ENCODE data around the gene VAV1. TPM values are rescaled to one million over a fixed set of nuclear protein-coding genes. Genes with fewer than 3 reads are reported as not detected.
"Not testable (repeated sequence)": the region's sequence is repeated elsewhere in the genome, so short reads cannot be mapped to it uniquely, and the experiment has no call there.

VAV1 gene
- total RNA-seq, 4 donors from 2014 or later: 1.0 to 2.0 (median 1.4) TPM

- TF ChIP-seq, protein P1, sequence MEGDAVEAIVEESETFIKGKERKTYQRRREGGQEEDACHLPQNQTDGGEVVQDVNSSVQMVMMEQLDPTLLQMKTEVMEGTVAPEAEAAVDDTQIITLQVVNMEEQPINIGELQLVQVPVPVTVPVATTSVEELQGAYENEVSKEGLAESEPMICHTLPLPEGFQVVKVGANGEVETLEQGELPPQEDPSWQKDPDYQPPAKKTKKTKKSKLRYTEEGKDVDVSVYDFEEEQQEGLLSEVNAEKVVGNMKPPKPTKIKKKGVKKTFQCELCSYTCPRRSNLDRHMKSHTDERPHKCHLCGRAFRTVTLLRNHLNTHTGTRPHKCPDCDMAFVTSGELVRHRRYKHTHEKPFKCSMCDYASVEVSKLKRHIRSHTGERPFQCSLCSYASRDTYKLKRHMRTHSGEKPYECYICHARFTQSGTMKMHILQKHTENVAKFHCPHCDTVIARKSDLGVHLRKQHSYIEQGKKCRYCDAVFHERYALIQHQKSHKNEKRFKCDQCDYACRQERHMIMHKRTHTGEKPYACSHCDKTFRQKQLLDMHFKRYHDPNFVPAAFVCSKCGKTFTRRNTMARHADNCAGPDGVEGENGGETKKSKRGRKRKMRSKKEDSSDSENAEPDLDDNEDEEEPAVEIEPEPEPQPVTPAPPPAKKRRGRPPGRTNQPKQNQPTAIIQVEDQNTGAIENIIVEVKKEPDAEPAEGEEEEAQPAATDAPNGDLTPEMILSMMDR (IDR thresholded peaks at IDR 0.05): no peak
- no peak for TF ChIP-seq POLR2A (IDR thresholded peaks at IDR 0.05)
- intact Hi-C loops (cut with DNase I; ENCODE audit: low total_unique reads): no loop called here
- peak in 1 of 2 donors; percentile 66 for DNase-seq (ENCODE audit: low spot score in 2 of 2)
- no peak overlapping the region for H3K4me3 ChIP-seq (ENCODE audit: low read depth, poor library complexity, severe bottlenecking)
- WGBS, 2 donors: 62 to 65% methylated on average over 12 to 14 of the region's 14 CpGs
Observed at GRCh38 chr19:6828306-6828697, 55.8 kb downstream of the VAV1 start.

DNA sequence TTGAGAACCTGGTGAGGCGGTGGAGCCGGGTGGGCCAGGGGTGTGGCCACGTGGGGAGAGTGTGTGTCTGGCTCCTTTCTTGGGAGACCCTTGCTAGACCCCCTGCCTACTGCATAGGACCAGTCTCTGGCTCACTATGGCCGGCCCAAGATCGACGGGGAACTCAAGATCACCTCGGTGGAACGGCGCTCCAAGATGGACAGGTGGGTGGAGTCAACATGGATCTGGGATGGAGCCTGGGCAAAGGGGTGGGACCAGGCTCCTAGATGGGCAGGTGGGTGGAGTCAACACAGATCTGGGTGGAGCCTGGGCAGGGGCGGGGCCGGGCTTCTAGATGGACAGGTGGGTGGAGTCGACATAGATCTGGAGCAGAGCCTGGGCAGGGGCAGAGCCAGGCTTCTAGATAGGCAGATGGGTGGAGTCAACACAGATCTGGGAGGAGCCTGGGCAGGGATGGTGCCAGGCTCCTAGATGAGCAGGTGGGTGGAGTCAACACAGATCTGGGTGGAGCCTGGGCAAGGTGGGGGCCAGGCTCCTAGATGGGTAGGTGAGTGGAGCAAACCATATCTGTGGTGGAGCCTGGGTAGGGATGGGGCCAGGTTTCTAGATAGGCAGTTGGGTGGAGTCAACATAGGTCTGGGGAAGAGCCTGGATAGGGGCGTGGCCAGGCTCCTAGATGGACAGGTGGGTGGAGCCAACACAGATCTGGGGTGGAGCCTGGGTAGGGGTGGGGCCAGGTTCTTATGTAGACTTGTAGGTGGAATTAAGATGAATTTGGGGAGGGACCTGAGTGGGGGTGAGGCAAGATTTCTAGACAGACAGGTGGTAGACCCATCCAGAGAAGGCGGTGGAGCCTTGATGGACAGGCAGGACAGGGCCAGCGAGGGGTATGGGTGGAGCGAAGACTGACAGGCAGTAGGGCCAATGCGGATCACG, 56.5 kb downstream of the VAV1 start:
- intact Hi-C loops (cut with DNase I; ENCODE audit: low total_unique reads): no loop called here
- TF ChIP-seq POLR2A (IDR thresholded peaks at IDR 0.05): no peak
- H3K4me3 ChIP-seq (ENCODE audit: low read depth, poor library complexity, severe bottlenecking): no peak overlapping the region
- WGBS, 2 donors: 60 to 80% methylated on average over 18 of the region's 18 CpGs
- DNase-seq (ENCODE audit: low spot score in 2 of 2): peak in 1 of 2 donors; percentile 74

- 92 to 94% methylated on average over 15 of the region's 15 CpGs for WGBS, 2 donors
- intact Hi-C loops (cut with DNase I; ENCODE audit: low total_unique reads); H3K4me3 ChIP-seq (ENCODE audit: low read depth, poor library complexity, severe bottlenecking): not testable (repeated sequence)
- DNase-seq (ENCODE audit: low spot score in 2 of 2): peak in 1 of 2 donors; percentile 71
Observed at GRCh38 chr19:6829829-6830228, 57.3 kb downstream of the VAV1 start.

DNA sequence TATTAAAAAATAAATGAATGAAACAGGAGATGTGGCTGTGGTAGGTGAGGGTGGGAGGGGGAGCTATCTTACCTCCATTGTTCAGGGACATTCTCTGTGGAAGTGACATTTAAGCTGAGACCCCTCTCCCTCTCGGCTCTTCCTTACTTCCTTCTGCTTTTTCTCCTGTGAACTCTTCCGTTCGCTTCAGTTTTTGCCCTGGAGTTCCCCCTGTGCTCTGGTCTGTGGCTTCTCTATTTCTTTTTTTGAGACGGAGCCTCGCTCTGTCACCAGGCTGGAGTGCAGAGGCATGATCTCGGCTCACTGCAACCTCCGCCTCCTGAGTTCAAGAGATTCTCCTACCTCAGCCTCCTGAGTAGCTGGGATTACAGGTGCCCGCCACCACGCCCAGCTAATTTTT, 58.6 kb downstream of the VAV1 start:
- 78 to 82% methylated on average over 9 of the region's 9 CpGs for WGBS, 2 donors

DNA sequence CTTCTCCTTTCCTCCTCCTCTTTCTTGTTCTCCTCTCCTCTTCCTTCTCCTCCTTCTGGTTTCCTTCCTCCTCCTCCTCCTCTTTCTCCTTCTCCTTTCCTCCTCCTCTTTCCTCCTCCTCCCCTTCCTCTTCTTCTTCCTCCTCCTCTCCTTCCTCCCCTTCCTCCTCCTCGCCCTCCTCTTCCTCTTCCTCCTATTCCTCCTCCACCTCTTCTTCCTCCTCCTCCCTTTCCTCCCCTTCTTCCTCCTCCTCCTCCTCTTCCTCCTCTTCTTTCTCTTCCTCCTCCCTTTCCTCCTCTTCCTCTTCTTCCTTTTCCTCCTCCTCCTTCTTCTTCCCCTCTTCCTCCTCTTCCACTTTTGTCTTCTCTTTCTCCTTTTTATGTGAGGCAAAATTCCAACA, 59.9 kb downstream of the VAV1 start:
- DNase-seq (ENCODE audit: low spot score in 2 of 2): no peak
- intact Hi-C loops (cut with DNase I; ENCODE audit: low total_unique reads): no loop called here
- H3K4me3 ChIP-seq (ENCODE audit: low read depth, poor library complexity, severe bottlenecking): no peak overlapping the region
- WGBS, 2 donors: 79 to 84% methylated on average over 1 of the region's 1 CpG
- TF ChIP-seq, protein P1 (IDR thresholded peaks at IDR 0.05): no peak
- TF ChIP-seq POLR2A (IDR thresholded peaks at IDR 0.05): no peak

More for the DNA sequence above, 58.6 kb downstream of the VAV1 start:
- H3K4me3 ChIP-seq (ENCODE audit: low read depth, poor library complexity, severe bottlenecking); intact Hi-C loops (cut with DNase I; ENCODE audit: low total_unique reads): not testable (repeated sequence)
- DNase-seq (ENCODE audit: low spot score in 2 of 2): peak in 1 of 2 donors; percentile 26

- H3K4me3 ChIP-seq (ENCODE audit: low read depth, poor library complexity, severe bottlenecking): no peak overlapping the region
- DNase-seq (ENCODE audit: low spot score in 2 of 2): peak in 1 of 2 donors; percentile 67
- TF ChIP-seq, protein P1 (IDR thresholded peaks at IDR 0.05): no peak
- TF ChIP-seq POLR2A (IDR thresholded peaks at IDR 0.05): no peak
- intact Hi-C loops (cut with DNase I; ENCODE audit: low total_unique reads): no loop called here
- 89 to 90% methylated on average over 16 of the region's 16 CpGs for WGBS, 2 donors
Observed at GRCh38 chr19:6833166-6833790, 60.8 kb downstream of the VAV1 start.

- no peak overlapping the region for H3K4me3 ChIP-seq (ENCODE audit: low read depth, poor library complexity, severe bottlenecking)
- whole genome bisulfite sequencing, 2 donors: 93 to 98% methylated on average over 2 of the region's 2 CpGs
- TF ChIP-seq, protein P1 (IDR thresholded peaks at IDR 0.05): no peak
- TF ChIP-seq POLR2A (IDR thresholded peaks at IDR 0.05): no peak
- intact Hi-C loops (cut with DNase I; ENCODE audit: low total_unique reads): no loop called here
- DNase-seq (ENCODE audit: low spot score in 2 of 2): no peak
Observed at GRCh38 chr19:6834433-6834832, 61.9 kb downstream of the VAV1 start.
